GM18502 (cell line): Measurements from ENCODE around the gene NFIC.
"Not testable (repeated sequence)": the region's sequence is repeated elsewhere in the genome, so short reads cannot be mapped to it uniquely, and the experiment has no call there.

Experiments used
- ATAC-seq: cut with Tn5 transposase; IDR thresholded peaks from one replicate; pipeline ENCODE4 v1.9.1; 2021; ENCODE audit warnings: mild to moderate bottlenecking; ENCODE audit not compliant: unreplicated experiment, poor library complexity

The NFIC gene

DNA sequence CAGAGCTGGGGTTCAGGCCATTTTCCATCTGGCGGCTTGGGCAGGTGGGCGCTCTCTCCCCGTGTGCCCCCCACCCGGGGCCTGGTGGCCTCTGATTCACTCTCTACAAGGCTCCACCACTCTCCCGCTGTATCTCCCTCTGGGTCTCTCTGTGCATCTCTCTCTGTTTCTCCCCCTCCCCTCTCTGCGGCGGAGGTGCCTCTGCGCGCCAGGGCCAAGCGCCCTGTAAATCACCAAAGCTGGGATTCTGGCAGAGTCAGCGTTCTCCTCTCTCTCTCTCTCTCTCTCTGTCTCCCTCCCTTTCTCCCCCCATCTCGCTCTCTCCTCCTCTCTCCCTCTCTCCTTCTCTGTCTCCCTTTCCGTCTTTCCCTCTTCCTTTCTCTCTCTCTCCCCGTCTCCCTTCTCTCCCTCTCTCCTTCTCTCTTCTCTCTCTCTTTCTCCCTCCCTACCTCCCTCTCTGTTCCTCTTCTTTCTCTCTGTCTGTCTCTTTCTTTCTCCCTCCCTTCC lies 3.9 kb downstream of the NFIC start:
- ATAC-seq: no peak

DNA sequence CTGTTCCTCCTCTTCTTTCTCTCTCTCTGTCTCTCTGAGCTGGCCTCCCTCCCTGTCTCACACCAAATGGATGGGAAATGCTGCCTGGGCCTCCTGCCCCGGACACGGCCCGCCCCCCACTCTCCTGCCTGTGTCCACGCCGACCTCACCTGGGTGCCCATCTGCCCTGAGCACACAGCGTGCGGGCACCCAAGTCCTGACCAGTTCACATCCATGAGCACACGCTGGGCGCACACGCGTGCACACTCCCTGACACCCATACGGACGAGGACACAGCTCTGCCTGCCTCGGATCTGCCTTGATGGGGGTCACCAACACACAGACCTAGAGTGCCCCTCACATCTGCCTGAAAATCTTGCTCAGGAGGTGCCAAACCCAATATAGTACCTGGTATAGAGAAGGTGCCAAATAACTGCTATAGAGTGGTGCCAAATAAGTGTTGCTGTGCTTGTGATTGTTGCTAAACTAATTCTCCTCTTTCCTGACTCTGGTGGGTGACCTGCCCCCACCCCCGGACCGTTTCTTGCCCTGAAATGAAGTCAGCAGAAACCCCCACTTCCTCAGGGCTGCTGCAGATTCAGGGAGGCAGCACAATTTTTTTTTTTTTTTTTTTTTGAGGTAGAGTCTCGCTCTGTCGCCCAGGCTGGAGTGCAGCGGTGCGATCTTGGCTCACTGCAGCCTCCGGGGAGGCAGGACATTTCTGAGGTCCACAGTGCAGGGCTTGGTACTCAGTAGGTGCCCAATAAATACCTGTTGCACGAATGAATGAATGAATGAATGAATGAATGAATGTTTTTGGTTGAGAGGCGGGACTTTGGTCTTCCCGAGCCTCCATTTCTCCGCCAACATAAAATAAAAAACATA lies 4.6 kb downstream of the NFIC start:
- no peak for ATAC-seq

DNA sequence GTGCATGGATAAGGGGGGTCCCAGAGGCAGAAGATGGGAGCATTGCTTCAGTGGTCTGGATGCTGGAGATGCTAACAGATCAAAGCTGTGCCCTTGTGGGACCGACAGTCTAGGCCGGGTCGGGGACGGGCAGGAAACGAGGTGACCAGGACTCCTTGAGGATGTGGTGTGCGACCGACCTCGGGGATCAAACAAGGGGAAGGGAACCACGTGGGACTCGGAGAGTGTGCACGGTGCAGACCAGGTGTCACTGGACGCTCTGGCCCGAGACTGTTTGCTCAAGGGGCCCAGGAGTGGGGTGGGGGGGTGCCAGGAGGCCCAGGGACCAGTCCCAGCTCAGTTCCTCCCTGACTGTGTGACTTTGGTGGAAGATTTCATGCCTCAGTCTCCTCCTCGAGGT lies 6.0 kb downstream of the NFIC start:
- ATAC-seq: no peak

DNA sequence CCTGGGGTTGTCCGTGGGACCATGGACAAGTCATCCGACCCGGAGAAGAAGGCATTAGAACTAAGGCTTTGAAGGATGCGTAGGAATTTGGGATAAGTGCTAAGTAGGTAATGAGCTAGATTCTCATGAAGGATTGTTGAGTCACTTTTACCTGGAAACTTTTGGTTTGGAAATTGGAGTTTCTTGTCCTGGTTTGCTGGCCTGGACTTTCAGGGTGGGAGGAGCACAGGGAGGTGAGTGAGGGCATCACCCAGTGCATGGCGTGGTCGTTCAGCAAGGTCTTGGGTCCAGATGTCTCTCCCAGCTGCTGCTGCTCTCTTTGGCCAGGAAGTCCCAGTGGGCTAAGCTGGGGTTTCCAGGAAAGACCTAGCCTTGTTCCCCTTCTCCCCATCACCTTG lies 7.6 kb downstream of the NFIC start:
- no peak for ATAC-seq

DNA sequence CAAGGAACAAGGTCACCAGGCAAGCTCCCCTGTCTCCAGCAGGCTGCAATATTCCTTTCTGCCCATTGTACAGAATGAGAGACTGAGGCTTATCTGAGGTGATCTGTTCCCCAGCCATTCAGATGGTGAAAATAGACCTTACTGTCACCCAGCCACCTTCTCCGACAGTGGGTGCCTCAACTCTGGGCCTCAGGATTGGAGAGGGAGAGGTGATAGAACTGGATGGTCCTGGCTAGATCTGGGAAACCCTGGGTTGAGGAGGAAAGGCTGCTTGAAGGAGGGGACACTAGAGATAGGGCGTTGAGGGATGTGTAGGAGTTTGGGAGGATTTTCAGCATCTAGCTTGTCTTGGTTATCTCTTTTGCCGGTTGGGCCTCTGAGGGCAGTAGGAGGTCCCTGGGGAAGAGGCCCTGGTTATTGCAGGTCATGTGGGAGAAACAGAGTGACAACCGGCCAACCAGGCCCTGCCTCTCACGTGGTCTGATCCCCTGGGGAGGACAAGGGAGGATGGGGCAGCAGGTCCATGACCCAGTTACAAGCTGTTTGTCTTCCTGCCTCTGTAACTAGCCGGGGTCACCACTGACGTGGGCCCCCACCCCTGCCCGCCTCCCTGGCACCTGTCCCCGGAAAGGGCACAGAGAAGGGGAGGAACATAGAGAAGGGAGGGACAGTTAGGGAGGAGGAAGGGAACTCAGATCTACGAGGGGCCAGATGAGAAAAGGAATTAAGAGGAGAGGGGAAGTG lies 8.2 kb downstream of the NFIC start:
- no peak for ATAC-seq

DNA sequence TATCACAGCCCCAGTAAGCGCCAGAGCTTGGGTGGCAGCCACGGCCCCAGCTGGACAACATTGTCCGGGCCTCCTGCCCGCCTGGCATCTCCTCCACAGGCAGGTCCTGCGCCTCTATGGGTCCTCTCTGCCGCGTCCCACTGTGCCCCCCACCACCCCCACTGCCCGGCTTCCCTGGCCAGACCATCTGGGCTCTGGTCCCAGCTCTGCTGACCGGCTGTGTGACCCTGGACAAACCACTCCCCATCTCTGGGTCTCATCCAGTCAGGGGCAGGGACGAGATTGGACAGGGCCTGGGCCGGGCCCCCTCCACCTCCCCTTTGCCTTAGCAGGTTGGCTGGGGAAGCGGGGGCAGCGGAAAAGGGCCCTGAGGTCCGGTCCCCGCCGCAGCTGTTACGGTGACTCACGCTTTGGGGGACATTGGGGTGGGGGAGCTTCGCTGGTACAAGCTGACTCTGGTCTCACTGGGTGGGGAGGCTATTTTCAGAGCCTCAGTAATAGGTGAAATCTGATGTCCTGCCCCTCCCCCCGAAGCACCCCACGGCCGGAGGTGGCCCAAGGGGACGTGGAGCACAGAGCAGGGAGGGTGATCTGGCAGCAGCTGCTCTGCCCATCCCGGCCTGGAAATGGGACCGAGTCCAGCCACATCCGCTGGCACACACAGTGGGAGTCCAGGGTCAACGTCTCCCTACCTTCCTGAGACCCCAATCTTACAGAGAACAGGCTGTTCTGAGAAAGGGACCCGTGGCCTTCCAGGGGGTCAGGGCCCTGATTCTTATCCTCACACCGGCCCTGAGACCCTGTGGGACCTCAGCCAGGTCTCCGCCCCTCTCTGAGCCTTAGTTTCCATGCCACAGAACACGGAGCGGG lies 9.1 kb downstream of the NFIC start:
- ATAC-seq: no peak

DNA sequence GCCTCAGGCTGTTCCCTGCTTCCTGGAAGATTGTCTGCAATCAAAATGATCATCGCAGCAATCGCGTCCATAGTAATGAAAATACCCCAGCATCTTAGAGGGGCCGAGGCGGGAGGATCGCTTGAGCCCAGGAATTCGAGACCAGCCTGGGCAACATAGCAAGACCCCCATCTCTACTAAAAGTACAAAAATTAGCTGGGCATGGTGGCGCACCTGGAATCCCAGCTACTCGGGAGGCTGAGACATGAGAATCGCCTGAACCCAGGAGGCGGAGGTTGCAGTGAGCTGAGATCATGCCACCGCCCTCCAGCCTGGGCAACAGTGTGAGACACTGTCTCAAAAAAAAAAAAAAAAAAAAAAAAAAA lies 9.7 kb downstream of the NFIC start:
- ATAC-seq: not testable (repeated sequence)

DNA sequence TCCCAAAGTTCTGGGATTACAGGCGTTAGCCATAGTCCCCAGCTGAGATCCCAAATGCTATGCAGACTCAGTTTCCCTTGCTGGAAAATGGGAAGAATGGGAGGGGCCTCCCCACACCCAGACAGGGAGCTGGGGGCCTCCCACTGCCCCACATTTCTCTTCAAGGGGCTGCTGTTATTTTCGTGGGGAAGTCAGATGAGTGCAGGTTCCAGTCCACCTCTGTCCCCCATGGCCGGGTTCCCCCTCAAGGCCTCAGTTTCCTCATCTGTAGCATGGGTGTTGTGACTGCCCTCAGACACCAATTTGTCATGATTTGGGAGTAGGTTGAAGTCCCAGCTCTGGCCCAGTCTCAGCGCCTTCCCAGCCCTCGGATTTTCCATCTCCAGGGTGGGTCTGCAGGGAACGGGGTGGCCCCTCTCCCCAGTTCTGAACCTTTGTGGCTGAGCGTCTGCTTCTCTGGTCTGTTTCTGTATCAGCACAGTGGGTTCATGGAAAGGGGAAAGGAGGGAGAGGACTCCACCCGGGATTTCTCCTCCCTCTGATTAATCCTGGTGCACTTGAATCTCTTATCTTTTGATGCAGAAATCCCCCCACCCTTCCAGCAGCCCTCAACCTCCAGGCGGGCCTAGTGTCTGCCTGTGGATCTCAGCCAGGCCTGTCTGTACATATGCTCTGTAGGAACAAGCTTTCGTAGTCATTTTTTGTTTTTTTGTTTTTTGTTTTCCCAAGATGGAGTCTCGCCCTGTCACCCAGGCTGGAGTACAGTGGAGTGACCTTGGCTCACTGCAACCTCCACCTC lies 12.2 kb downstream of the NFIC start:
- no peak for ATAC-seq

DNA sequence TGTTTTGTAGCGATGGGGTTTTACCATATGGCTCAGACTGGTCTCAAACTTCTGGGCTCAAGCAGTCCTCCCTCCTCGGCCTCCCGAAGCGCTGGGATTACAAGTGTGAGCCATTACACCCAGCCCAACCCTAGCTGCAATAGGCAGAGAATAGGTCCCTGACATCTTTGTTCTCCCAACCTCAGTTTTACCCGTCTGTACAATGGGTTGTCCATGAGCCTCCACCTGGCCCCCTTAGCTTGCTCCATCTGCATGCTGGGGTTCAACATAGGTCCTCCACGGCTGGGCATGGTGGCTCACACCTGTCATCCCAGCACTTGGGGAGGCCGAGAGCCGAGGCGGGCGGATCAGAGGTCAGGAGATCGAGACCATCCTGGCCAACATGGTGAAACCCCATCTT lies 14.4 kb downstream of the NFIC start:
- no peak for ATAC-seq

DNA sequence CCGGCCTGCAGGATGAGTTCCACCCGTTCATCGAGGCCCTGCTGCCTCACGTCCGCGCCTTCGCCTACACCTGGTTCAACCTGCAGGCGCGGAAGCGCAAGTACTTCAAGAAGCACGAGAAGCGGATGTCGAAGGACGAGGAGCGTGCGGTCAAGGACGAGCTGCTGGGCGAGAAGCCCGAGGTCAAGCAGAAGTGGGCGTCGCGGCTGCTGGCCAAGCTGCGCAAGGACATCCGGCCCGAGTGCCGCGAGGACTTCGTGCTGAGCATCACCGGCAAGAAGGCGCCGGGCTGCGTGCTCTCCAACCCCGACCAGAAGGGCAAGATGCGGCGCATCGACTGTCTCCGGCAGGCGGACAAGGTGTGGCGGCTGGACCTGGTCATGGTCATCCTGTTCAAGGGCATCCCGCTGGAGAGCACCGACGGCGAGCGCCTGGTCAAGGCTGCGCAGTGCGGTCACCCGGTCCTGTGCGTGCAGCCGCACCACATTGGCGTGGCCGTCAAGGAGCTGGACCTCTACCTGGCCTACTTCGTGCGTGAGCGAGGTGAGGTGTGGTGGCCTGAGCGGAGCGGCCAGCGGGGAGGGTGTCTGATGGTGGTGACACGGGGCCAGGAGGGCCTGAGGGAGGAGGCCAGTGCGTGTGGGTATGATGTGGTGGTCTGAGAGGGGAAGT lies 15.5 kb downstream of the NFIC start:
- ATAC-seq: no peak

DNA sequence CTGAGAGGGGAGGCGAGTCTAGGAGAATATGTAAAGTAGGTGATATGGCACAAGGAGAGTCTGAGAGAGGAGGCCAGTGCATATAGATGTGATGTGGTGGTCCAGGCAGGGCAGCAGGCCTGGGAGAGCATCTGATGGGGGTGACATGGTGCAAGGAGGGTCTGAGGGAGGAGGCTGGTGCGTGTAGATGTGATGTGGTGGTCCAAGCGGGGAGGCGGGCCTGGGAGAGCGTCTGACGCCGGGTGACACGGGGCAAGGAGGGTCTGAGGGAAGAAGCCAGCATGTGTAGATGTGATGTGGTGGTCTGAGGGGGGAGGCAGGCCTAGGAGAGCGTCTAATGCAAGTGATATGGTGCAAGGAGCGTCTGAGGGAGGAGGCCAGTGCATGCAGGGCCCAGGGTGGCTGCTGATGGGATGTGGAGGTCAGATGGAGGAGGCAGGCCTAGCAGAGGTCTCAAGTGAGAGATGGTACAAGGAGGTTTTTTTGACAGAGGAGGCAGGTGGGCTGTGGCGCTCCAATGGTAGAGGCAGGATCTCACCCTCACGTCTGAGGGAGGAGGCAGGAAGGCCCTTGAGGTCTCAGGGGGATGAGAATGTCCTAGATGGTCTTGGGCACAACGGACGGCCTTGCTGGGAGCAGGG lies 16.2 kb downstream of the NFIC start:
- ATAC-seq: no peak

DNA sequence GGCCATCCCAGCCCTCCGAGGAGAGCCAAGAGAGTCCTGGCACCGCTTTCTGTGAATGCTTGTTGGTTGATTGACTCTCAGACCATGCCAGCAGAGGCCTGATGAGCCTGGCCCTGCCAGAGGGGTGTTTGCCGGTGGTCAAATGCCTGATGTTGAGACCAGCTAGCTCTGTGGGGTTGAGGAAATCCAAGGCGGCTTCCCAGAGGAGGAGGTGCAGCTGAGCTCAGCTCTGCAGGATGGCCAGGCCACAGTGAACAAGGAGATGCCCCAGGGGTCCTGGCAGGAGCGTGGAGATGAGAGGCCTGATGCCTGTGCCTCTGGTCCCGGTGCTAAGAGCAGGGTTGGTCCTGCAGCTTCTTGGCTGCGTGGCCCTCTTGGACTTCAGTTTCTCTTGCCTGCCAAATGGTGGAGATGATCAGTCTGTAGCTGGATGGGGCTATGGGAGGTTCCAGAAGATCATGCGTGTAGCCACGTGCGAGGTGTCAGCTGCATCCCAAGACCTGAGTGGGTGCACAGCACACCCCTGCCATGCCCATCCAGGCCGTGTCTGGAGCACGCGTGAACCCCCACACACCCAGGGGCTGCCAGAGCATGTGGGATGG lies 16.8 kb downstream of the NFIC start:
- ATAC-seq: no peak

DNA sequence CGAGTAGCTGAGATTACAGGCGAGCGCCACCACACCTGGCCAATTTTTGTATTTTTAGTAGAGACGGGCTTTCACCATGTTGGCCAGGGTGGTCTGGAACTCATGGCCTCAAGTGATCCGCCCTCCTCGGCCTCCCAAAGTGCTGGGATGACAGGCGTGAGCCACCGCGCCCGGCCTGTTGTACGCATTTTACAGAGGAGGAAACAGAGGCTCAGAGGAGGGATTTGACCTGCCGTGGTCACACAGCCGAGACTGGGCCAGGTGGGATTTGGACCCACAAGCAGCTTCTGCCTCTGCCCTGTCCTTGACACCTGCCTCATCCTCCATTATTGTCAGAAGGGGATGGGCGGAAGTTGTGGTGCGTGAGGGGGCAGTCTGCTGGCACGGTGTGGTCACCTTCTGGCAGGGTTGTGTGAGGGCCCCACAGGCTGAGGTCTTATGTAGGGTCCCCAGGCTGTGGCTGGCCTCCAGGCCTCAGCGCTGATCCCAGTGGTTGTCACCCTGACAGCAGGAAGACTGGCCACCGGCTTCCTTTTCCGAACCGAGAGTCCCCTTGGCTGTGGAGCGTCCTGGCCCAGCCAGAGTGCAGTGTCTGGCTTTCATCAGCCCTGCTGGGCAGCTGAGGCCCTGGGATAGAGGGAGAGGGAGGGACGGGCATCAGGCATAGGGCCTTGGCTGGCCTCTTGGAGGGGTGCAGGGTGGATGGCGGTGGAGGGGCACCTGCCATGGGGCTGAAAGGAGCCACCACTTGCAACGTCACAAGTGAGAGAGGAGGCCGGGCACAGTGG lies 20.3 kb downstream of the NFIC start:
- ATAC-seq: no peak

DNA sequence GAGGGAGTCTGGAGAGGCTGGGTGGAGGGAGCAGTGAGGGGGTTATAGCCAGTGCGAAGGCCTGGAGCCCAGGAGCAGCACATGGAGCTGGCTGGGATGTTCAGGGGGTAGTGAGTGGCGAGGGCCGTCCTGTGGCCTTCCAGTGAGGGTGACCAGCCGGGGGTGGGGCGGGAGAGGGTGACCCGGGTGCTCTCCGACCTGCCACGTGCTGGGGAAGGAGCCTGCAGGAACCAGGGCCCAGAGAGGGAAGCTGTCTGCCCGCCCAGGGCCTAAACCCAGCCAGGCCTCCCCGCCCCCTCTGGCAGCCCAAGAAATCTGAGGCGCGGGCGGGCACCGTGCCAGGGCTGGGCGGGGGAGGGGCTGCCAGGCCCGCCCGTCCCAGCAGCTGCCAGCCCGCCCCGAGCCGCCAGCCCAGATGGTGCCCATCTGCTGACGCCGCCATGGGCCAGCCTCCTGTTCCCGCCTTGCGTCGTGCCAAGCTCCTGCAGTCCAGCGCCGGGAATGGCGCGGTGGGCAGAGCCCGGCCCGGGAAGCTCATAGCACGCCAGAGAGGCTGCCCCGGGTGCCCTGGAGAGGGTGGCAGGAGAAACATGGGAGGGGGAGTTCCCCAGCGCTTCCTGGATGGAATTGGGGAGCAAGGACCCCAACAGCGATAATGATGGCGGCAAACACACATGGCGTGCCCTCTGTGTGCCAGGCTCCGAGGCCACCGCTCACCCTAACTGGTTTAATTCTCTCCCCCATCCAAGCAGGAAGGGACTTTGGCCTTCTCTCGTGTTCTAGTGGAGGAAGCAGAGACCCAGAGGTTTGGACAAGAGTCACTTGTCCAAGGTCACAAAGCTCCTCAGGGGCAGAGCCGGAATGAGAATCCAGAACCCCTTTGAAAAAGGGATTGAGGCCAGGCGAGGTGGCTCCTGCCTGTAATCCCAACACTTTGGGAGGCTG lies 21.5 kb downstream of the NFIC start:
- no peak for ATAC-seq

DNA sequence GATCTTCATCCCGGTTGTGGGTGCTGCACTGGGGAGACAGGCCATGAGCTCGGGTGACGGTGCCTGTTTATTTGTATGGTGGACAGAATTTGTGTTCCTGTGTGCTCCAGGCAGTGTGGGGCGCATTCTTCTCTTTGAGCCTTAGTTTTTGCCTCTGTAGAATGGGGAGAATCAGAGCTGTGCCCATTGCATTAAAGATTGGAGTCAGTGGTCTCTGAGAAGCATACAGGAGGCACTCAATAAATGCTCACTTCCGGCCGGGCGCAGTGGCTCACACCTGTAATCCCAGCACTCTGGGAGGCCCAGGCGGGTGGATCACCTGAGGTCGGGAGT lies 23.0 kb downstream of the NFIC start:
- ATAC-seq: no peak

DNA sequence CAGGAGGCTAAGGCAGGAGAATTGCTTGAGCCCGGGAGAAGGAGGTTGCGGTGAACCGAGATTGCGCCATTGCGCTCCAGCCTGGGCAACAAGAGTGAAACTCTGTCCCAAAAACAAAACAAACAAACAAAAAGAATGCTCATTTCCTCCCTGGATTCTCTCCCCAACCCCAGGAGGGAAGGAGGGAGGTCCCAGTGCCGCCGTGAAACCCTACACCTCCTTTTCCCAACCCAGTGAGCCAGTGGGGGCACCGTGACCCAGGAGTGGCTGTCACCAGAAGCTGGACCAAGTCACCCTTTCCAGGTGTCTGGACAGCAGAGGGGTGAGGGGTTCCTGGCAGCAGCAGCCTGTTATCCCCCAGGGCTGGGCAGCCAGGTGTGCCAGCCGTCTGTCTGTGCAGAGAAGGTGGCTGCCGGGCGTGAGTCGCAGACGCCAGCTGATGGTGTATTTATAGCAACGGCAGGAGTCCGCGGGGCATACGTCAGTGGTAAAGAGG lies 23.5 kb downstream of the NFIC start:
- no peak for ATAC-seq

DNA sequence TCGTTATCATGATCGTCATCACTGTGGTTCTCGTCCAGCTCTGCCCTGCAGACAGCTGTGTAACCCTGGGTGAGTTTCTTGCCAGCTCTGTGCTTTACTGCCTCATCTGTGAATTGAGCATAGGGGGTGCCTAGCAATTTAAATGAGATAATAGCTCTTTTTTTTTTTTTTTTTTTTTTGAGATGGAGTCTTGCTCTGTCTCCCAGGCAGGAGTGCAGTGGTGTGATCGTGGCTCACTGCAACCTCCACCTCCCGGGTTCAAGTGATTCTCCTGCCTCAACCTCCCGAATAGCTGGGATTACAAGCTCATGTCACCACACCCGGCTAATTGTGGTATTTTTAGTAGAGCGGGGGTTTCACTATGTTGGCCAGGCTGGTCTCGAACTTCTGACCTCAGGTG lies 25.5 kb downstream of the NFIC start:
- ATAC-seq: not testable (repeated sequence)
